GM21529 (cell line): ENCODE measurements around the gene SPOP.

Experiments used
- ATAC-seq: cut with Tn5 transposase; IDR thresholded peaks from one replicate; pipeline ENCODE4 v1.9.1; 2021; ENCODE audit not compliant: unreplicated experiment

Gene SPOP

DNA sequence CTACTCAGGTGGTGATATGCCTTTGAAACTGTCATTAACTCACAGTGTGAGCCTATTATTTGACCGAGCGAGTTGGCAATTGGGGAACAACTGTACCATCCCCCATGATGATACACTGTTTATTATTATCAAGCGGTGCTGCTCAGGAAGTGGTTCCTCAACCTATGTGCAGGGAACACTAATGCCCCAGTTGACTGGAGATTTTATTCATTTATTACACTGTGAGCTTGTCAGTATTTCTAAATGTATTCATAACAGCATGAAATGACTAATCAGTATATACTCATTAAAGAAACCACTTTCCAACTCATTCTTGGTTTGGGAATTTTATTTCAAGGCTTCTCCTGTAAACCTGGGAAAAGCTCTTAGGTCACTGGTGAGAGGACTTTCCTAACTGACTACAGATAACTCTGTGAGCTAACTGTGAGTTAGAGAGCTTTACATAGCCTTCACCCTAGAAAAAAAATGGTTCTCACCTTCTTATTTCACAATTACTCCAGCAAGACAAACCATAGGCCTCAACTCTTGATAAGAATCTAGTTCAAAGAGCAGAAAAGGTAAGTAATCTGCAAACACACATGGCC lies 59.8 kb downstream of the SPOP start:
- ATAC-seq: no peak

DNA sequence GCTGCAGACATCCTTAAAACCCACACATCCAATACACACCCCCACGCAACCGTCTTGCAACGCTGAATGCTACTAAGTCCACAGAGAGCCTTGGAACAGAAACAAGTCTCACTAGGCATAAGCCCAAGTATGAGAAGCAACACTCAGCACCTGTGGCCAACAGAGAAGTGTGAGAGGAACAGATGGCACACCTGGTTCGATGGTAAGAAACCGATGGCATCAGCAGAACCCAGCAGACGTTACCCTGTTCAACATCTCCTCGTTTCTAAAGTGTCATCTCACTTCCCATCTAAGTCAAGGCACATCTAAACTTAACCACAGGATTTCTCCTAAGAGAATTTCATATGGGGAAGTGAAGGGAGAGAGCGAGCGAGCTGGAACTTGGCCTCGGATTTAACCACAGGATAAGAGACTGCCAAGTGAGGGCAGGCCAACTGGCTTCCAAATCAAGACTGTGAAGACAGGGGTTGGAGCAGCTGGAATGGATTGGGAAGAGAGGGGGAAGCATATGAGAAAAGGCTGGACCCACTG lies 61.2 kb downstream of the SPOP start:
- no peak for ATAC-seq

DNA sequence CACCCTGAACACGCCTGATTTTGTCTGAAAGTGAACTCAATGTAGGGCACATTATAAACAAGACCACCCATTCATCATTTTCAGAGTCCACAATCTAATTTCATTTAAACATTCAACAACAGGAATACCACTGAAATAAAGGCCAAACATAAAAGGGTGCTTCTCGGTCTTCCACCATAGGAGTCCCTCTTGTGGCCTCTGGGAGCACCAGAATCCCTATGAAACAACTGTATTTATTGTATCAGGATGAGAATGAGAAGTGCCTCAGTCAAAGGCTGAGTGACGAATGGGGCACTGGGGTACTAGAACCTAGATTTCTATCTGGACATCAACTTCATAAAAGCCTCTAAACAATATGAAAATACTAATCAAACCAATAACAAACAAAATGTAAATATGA lies 61.8 kb downstream of the SPOP start:
- ATAC-seq: no peak

DNA sequence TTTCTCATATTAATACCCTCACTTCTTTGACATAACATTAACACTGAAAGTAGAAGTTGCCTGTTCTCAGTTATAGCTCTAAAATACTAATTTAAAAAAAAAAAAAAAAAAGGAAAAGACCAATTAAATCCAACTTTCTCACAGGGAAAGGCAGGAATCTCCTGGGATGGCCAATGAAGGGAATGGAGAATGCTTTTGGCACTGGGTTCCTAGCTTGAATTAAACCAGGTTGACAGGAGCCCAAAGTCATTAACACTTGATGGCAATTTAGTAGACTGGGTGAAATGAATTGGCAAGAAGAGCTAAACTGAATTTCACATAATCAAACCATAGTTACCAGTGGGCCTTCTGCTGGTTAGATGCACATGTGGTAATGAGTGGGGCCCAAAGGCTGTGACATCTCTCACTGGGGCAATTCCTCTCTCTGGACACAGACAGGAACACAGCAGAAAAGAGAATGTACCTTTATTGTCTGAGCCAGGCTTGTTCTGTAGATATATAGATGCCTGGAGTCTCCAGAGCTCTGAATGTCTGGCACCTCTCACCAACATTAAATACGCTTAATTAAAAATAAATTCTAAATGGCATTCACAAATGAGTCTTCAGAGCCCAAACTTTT lies 64.6 kb downstream of the SPOP start:
- no peak for ATAC-seq

DNA sequence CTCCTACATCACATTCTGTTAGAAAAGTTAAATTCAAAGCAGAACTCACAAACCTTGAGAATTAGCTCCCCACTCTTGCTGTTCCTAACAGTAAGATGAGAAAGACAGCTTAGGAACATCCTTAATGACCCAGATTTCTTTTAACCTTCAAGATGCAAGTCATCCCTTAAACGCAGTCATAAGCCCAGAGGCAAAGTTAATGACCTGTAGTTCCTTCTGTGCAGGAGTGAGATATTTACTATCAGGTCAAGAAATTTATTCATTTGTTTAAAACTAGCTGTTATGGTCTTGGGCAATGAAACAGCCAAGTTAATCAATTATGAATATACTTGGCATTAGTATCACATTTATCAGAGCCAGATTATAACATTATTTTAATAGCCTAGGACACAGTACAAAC lies 65.2 kb downstream of the SPOP start:
- no peak for ATAC-seq

DNA sequence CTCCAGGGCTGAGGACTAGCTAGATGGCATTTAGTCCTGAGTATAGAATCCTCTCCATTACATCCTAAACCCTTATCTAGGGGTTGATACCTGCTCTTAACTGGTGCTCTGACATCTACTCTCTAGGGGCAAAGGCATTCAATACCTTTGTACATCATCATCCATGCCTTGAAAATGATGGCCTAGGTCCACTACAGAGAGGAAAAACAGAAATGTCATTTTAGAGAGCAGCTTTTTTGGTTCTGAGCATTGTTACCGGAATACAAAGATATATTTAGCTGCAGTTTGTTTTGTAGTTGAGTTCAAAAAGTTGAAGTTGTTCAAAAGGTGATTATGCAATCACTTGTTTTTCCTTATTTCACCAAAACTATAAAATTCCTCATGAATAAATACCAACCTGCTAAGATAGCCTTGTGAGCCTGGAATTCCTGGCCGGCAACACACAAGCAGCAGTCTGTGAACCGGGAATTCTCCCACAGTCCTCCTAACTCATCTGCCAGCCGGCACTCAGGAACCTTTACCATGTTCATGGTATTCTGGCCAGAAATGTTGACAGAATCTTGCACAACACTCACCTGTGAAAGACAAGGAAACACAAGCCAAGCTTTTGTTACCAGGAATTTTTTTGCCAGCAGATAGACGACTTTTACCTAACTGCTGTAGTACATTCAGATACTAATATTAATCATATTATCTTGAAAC lies 66.9 kb downstream of the SPOP start:
- ATAC-seq: no peak

DNA sequence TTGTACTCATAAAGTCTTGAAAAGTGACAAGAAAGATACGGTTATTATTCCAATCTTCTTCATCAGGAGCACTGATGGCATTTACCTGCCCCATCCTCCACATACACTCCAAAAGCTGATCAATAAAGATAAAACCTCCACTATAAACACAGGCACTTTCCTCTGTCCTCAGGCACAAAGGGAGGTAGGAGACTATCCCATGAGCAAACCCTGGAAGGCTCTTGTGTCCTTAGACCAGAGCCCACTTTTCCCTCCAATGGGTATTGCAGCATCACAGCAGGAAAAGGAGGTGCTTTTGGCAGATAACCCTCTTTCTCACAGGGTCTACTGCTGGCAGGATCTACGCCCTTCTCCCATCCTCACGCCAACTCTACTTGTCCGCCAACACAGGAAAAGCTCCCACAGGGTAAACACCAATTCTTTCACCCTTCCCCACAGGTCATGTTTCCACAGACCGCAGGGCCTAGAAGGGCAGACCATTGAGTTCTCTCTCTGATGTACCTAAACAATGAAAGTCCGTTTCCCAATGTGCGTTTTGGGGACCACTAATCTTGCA lies 73.5 kb downstream of the SPOP start:
- no peak for ATAC-seq

DNA sequence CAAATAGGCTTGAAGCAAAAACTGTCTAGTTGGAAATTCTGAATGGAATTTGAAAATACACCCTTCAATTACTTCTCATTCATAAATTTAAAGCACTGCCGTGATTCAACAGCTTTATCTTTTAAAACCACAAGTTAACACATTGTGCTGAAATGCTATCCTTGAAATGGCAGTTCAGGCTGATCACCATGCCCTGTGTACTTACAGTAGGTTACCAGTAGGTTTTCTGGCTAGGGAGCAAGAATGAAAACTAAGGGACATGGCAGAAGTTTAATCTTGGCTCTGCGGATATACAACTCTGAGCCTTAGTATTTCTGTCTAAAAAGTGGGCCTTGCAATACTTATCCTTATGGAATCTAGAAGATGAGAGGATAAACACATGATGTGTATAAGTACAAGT lies 74.2 kb downstream of the SPOP start:
- ATAC-seq: no peak

DNA sequence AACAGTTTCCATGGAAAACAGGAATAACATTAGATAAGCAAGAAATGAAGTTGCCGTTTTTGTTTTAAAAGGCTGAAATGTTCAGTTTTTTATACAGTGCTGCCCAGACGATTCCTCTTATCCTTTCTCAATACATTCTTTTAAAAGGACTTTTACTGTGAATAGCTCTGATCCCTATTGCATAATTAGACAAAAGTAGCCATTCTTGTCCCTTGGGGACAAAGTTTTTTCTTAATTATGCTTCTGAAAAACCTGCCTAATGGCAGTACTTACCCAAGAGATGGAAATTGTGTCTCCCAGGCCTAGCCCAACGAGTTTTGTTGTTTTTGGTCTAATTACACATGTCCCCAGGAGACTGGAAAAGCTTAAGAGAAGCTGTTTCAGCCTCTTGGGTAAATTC lies 74.7 kb downstream of the SPOP start:
- ATAC-seq: no peak

DNA sequence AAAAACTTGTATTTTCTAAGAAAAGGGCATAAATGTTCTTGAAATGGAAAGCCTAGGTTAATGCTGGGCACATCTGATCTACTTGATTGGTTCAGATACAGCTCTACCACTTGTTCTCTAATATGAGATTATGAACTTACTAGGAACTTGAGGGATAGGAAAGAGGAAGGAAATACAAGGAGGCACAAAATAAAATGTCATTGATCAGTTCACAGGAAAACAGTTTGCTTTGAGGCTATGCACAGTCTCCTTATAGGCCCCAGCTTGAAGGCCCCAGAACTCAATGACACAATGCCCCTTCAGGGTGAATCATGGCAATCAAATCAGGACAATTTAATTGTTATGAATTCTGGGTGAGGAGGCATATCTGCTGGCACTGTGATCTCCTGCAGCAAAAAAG lies 75.1 kb downstream of the SPOP start:
- ATAC-seq: no peak

DNA sequence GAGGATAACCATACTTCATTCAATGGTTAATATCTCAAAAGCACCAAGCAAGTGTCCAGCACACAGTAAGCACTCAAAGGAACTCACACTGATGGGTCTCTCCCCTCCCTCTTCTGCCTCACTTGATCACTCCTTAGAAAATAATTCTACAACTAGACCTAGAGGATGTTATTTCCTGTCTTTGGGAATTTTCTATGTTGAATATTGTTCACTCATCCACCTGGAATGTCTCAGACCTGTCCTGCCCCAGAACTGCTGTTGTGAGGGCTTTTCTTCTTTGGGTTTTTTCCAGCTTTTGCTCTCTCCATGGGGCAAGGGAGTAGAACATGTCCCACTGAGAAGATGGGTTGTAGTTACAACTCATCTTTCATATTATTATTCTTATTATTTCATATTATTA lies 76.9 kb downstream of the SPOP start:
- ATAC-seq: no peak

DNA sequence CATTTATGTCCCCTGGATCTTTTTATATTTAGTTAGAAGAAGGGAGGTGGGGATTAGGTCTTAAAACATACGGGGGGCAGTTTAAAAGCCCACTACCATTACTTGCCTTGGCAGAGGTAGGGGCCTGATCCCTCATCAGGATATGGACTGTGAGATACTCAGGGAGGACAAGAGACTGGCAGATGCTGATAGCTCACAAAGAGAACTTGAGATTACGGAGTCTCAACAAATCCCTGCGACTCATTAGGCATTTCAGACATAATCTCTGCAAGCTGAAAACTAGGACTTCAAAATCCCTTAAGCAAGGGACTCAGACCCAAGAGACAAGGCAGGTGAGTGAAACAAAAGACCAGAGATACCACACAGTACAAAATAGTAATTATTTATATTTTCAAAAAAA lies 79.0 kb downstream of the SPOP start:
- ATAC-seq: no peak

DNA sequence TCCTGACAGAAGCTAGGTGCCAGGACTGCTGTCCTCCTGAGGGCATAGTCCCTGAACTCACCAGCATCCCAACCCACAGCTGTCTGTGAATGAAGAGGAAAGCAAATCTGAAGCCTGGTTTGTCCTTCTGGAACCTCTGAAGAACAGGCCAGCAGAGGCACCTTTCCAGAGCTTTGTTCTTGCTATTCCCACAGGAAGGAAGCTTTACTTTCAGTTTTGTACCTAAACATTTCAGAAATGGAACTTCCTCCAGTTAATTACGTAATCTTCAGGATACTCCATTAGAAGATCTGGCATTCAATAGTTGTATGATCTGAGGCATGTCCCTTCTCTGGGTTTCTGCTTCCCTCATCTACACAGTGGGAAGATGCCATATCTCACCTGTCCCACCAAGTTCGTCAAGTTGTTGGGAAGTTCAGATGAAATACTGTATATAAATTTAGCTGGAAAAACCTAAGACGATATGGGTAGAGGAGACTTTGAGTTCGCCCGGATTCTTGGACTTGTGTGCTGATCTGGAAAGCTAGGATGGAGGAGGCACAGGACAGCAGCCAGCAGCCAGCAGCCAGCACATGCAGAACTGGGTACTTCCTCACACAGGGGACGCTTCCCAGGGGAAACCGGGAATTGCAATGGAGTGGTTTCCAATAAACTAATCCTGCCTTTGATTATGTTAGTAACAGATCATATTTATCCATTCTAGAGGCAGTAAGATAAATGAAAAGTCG lies 79.8 kb downstream of the SPOP start:
- no peak for ATAC-seq

DNA sequence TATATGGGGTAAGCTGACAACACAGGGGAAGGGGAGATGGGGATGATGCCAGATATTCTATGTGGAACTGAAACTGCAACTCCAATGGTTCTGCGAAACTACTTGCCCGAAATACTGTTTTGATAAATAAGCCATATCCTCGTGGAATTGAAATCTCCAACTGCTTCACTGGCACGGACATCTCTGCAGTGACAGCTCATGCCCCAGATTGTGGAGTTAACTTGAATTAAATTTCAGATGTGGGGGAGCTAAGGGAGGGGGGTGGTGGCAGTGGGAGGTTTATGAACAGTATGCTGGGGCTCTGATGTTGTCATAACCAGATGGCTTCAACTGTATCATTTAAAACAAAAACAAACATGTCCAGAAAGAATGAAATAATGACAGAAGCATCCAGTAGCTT lies 80.5 kb downstream of the SPOP start:
- ATAC-seq: no peak

DNA sequence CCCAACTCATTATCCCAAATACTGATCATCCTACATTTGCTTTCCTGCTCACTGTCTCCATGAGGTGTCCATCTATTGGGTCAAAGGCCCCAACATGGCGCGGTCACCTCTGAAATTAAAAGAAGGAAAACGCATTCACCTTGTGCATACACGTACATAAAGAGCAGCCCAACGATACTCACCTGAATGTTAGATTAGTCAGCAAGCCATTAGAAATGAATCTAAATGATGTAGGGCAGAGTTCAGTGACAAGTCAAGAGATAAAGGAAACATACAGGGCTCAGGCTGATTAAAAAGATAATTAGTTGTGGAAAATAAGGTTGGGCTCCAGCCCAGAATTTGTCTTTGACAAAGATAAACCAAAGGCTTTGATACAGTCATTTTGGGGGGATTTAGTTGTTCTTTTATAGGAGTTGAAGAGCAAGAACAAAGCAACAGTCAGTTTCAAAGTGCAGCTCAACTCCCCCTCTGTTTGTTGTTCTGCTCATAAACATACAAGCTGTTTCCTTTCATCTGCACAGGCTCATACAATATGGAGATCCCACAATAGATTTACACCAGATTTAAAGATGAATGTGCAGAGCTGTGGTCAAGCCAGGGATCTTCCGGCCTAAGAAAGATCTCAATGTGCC lies 81.2 kb downstream of the SPOP start:
- ATAC-seq: no peak

DNA sequence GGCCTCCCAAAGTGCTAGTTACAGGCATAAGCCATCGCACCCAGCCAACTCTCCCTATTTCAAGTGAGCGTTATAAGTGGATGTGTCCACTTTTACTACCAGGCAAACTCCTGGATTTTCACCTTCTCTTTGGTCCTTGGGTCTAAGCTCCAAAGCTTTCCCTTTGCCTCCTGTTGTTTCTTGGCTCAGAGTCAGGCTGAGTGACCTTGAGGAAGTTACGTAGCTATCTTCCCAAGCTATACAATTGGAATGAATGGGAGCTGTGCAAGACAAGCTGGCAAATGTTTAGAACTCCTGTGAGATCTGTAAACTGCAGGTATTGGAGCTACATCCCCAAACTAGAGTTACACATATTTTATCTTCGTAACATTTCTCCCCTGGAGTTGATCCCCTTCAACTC lies 81.9 kb downstream of the SPOP start:
- no peak for ATAC-seq

DNA sequence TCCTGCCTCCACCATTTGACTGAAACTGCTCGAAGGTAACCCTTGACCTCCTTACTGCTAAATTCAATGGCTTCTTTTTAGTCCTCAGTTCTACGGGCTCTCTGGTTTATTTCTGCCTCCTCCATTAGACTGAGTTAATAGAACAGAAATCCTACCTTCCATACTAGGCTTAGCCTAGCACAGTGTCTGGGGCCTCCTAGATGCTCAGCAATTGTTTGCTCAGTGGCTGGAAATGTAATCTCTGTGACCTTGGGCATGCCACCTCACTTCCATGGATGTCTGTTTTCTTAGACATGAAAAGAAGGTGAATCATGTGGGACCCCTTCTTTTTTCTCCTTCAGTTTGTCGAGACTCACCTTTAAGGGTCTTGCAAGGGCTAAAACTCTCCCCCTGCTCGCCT lies 82.6 kb downstream of the SPOP start:
- no peak for ATAC-seq

DNA sequence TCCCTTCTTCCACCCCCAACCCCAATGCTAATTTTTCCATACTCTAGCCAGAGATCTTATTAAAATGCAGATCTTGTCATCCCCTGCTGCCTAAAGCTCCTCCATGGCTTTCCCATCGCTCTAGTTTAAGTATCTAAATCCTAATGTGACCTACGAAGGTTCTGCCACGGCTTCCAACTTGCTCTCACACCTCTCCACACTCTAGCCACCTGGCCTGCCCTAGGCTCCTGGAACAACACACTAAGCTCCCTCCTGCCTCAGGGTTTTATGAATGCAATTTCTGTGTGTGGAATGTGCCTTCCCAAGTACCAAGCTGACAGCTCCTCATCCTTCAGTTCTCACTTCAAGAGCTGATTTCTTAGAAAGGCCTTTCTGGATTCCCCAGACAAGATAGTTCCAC lies 85.6 kb downstream of the SPOP start:
- ATAC-seq: no peak

DNA sequence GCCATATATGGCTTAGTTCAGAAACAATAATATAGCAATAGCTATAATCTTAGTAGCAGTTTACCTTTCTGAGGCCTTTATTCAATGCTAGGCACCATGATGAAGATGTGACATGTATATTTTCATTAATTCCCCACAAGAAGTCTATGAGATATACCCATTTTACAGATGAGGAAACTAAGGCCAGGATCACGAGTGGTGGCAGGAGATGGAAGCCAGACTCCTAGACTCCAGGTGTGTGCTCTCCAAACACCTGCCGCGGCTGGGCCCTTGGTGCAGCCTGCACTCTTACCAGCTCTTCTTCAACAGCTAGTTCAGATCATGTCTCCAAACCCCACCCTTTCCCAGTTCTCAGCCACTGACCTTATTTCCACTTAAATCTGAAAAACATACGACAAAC lies 87.0 kb downstream of the SPOP start:
- no peak for ATAC-seq

DNA sequence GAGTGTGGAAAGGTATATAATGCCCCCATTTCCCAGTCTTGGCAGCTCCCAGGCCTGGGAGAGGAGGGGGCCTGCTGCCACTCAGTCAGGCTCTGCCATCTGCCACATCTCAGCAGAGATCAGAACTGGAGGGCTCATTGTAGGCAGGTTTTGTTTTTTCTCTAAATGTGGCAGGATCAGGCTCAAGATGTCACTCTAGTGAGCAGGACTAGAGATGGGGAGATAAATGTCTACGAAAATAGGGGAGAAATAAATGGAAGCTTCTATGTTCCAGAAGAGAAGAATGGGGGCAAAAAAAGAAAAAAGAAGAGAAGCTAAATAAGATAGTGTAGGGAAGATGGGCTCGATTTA lies 88.3 kb downstream of the SPOP start:
- no peak for ATAC-seq
